OCI-LY7 (cell line): ENCODE data around the gene KYNU.

ENCODE experiments used
- CTCF ChIP-seq: fragments of 200-600 bp; sonication (generic); conservative IDR thresholded peaks from 2 replicates; pipeline ENCODE4 v1.5.1; 2014; ENCODE audit warnings: mild to moderate bottlenecking, antibody characterized with exemption, low read length, moderate library complexity, mixed read lengths
- EZH2phosphoT487 ChIP-seq: fragments of 200-600 bp; sonication (generic); IDR thresholded peaks from 2 replicates; pipeline ENCODE4 v1.6.1; 2018; ENCODE audit warnings: low read depth, borderline replicate concordance, mild to moderate bottlenecking, mixed run types, antibody characterized with exemption, low read length, moderate library complexity, mixed read lengths

GRCh38 chr2:142936629-142937028 is 59.2 kb downstream of the KYNU start:
- TF ChIP-seq EZH2phosphoT487 (no peak), CTCF (no peak)
